ENCODE results near the gene OGFR.

DNA sequence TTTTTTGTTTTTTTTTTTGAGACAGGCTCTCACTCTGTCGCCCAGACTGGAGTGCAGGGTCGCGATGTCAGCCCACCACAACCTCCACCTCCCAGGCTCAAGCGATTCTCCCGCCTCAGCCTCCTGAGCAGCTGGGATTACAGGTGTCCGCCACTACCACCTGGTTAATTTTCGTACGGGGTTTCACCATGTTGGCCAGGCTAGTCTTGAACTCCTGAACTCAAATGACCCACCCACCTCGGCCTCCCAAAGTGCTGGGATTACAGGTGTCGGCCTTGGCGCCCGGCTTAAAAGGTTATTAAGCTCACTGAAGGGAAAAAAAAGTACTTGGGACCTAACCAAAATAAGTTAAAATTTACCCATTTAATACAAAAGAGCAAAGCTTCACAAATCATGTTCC lies 55.1 kb downstream of the OGFR start:
- TF ChIP-seq, protein P1, sequence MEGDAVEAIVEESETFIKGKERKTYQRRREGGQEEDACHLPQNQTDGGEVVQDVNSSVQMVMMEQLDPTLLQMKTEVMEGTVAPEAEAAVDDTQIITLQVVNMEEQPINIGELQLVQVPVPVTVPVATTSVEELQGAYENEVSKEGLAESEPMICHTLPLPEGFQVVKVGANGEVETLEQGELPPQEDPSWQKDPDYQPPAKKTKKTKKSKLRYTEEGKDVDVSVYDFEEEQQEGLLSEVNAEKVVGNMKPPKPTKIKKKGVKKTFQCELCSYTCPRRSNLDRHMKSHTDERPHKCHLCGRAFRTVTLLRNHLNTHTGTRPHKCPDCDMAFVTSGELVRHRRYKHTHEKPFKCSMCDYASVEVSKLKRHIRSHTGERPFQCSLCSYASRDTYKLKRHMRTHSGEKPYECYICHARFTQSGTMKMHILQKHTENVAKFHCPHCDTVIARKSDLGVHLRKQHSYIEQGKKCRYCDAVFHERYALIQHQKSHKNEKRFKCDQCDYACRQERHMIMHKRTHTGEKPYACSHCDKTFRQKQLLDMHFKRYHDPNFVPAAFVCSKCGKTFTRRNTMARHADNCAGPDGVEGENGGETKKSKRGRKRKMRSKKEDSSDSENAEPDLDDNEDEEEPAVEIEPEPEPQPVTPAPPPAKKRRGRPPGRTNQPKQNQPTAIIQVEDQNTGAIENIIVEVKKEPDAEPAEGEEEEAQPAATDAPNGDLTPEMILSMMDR (IDR thresholded peaks at IDR 0.05), result no peak
- TF ChIP-seq POLR2A (IDR thresholded peaks at IDR 0.05), result no peak
- no peak for TF ChIP-seq POLR2AphosphoS5 (IDR thresholded peaks at IDR 0.05)
